DMS114 treated with DMSO at 0.1 percent for 48 hours (cell line): ENCODE results near the gene HAO1.
A peak's percentile ranks its signal among the peaks of the same experiment; 100 is the strongest.
"Not testable (repeated sequence)": the region's sequence is repeated elsewhere in the genome, so short reads cannot be mapped to it uniquely, and the experiment has no call there.

Source experiments
- DNase-seq: peaks from one replicate; lab custom pipeline; 2025; ENCODE audit not compliant: unreplicated experiment; lab: John Stamatoyannopoulos, UW

Gene HAO1

GRCh38 chr20:7940341-7940740, at the start of gene HAO1:
Gene HAO1, minus strand, starts transcription at chr20:7940458. Its CDS starts 36 bp downstream, at chr20:7940422.
- DNase-seq: no peak

DNA sequence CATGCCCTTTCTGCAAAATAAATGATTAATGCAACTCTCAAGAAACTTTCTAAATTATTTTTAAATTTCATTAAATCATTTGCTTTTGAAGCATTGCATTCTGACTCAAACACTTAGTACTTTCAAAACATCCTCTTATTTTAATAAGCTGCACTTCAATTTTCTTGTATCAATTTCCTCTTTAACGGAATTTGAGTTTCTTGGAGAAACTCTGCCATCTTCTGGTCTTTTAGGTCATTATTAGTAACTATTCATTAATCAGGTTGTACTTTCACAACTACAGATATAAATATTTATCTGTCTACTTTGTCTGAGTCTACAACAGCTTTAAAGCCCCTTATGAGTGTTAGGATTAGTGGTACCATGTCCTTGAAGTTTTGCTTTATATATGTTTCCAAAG, 49.1 kb upstream of the HAO1 start:
- DNase-seq: no peak

DNA sequence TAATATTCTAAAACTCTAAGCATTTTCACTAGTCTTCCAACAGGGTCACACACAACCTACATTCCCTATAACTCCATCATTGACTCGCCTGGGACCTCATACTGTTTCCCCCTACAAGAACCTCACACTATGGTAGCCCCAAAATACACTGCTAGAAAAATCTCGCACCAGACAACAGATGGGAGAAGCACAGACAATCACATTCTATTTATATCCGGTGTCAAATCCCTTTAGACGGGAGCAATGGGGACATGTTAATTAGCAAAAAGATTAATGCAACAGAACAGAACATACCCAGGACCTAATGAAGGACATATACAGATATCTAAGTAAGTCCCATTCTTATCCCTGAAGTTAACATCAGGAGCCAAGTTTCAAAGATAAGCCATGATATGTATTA, 45.7 kb upstream of the HAO1 start:
- DNase-seq: no peak

DNA sequence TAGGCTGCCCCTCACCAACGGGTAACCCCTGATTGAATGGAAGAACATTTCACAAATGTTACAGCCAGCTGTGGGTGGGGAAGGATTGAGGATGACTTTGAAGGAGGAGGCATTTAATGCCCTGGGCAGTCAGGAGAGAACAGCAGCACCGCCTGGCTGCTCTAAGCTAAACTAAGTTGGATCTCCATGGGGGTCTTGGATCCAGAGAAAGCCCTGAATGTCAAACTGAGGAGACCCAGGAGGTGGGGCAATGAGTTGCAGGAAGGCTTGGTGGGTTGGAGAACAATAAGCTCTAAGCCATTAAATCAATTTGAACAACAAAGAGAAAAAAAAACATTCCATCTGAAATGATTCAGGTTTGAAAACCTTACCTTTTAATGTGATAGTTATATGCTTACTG, 43.9 kb upstream of the HAO1 start:
- no peak for DNase-seq

- DNase-seq: no peak
These were observed 41.1 kb upstream of the HAO1 start for GRCh38 chr20:7981374-7981773.

GRCh38 chr20:7980332-7981046, 40.2 kb upstream of the HAO1 start:
- DNase-seq: peak; percentile 5

DNA sequence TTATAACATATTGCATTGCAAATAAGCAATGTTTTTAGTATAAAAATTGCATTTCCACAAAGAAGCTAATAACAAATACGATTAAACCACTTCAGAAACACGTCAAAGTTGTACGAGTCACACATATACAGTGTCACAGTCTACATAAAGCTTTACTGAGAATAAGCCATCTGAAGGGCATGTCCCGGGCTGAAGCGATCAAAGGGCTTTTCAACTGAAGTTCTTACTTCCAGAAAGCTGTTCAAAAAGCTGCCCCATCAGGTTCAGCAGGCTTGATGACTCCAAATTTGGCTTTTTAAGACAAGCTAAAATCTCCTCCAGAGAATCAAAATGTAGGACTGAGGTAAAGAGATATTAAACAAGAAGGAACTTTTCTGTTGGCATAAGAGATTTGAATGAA, 37.5 kb upstream of the HAO1 start:
- no peak for DNase-seq

DNA sequence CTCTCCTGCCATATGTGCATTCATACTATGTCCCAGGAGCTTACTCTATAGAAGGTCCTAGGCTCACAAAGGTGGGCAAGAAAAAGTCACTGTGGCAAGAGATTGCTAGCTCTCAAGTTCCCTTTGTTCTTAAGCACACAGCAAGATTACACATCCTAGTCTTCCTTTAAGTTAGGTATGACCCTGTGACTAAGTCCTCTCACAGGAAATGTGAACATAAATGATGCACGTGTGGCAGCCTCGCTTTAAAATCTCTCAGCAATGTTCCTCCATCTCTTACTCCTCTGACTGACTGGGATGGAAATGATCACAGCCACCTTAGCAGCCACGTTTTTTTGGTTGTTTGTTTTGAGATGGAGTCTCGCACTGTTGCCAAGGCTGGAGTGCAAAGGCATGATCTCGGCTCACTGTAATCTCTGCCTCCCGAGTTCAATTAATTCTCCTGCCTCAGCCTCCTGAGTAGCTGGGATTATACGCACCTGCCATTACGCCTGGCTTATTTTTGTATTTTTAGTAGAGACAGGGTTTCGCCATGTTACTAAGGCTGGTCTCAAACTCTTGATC, 35.7 kb upstream of the HAO1 start:
- DNase-seq: no peak

DNA sequence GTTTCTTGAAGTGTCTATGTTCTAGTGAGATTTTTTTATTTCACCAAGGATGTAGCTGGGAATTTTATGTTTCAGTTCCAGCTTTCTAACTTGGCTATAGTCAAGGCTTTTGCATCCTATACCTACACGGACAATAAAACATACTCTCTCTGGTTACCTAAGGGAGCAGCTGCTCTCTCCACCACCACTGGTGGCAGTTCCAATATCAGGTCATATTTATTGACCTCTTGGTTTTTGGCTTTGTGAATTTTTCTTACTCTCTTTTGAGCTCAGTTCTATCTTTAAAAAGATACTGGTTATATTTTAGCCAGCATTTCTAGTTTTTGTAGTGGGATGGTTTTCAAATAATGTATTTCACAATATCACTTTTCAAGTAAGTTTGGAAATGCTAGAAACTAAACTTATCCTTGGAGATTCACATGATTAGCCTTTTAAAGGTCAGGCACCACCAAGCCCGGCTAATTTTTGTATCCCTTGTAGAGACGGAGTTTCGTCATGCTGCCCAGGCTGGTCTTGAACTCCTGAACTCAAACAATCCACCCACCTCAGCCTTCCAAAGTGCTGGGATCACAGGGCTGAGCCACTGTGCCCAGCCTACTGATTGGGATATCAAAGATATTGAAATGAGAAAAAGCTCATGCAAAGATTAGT, 34.7 kb upstream of the HAO1 start:
- DNase-seq: no peak

GRCh38 chr20:7971536-7972280, 31.4 kb upstream of the HAO1 start:
- DNase-seq: no peak

GRCh38 chr20:7967199-7967844, 27.1 kb upstream of the HAO1 start:
- DNase-seq: no peak

DNA sequence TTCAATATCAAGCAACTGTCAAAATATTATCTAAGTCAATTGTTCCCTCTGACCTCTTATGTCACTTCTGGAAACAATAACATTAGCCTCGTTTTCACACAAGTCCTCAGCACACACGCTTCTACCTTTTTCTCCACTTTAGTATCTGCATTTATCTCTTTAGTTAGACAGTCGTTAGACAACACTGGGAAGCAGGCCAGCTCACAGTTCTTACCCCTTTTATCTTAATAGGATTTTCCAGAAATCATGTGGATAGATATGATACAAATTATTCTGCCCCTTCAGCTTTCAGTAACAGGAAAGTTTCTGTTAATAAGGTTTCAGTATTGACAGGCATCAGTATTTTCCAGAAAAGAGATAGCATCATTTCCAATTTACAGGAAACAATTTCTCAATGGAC, 25.9 kb upstream of the HAO1 start:
- DNase-seq: no peak

DNA sequence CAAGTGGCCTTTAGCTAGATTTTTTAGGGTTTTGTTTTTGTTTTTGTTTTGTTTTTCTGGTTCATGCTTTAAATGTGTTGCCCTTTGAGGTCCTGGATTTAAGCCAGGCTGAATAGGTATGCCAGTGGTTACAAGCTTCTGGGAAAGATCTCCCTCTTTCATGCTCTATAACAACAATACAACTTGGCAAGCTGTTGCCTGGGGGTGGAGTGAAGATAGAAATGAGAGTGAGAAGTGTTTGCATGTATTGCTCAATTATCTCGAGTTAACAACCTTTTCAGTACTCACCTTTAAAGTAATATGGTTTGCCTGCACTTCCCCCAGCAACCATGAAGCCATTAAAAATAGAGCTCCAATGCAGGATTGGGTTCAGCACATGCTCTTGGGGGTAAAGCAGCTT, 19.2 kb upstream of the HAO1 start:
- no peak for DNase-seq

- DNase-seq: not testable (repeated sequence)
These were observed 16.3 kb upstream of the HAO1 start for GRCh38 chr20:7956561-7956960.

- DNase-seq: no peak
These were observed 10.1 kb upstream of the HAO1 start for GRCh38 chr20:7950387-7950786.

GRCh38 chr20:7943891-7944290, 3.6 kb upstream of the HAO1 start:
- no peak for DNase-seq

DNA sequence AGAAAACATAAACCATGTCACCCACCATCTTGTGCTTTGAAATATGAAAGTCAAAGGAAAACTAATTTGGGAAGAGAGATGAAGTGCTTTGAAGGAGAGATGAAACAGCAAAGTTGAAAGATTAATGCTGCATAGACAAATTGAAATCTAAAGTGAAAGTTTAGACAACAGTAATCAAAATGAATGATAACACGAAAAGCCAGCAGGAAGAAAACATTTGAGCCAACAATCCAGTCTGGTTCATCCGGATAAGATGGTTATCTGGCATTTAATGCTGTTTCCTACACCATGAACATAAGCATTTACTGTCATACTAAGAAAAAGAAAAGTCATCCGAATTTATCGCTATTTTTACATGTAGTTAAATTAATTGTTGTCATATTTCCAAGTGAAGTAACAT, 595 bp downstream of the HAO1 start:
- DNase-seq: no peak

DNA sequence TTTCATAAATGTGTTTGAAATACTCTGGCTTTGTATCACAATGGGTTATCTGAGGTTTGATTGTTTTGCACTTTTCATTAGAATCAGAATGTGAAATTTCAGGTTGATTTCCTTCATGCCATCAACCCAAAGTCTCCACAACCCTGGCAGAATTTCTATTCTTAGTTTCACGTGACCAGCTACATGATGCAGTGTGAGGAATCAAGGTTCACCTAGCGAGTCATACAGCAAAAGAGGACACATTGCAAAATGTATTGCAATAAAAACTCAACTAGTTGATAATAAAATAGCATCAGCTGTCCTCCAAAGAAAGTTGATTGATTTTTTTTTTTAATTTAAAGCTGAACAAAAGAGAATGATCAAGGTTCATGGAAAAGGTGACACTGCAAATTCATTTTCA, 2.2 kb downstream of the HAO1 start:
- no peak for DNase-seq

DNA sequence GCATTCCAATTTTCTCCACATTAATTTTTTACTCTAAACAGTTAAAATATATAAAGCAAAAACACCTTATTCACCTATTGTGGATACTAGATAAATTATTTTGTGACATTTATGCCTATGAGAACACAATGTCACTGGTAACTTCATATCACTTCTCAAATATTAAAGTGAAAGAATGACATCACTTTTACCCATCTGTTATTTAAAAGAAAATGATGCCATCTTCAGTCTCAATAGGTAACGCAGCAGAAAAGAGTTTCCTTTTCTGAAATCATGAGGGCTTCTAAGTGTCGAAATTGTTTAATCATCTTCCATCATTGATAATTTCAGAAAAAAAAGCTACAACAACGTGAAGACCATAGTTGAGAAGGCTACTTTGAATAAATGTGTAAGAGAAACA, 2.9 kb downstream of the HAO1 start:
- no peak for DNase-seq

- no peak for DNase-seq
These were observed 5.2 kb downstream of the HAO1 start for GRCh38 chr20:7935027-7935551.

GRCh38 chr20:7933346-7933745, 6.9 kb downstream of the HAO1 start:
- DNase-seq: no peak
